Sigmoid colon (tissue), 7 donors: ENCODE measurements around the gene DTX3L. TPM values are rescaled to one million over a fixed set of nuclear protein-coding genes. Genes with fewer than 3 reads are reported as not detected.

Experiments
- DNase-seq: peaks from one replicate; pipeline ENCODE4 v3.0.0-alpha.2; 2019
- H3K27ac ChIP-seq, 4 donors: fragments of 200-600 bp; sonication (generic); one replicate each; pipeline ENCODE4 v1.5.1; 2016 to 2019; ENCODE audit warnings: mild to moderate bottlenecking in 1 of 4
- H3K27me3 ChIP-seq, 3 donors: fragments of 200-600 bp; sonication (generic); one replicate each; pipeline ENCODE4 v1.5.1; 2019; ENCODE audit warnings: mild to moderate bottlenecking in 1 of 3
- H3K36me3 ChIP-seq, 4 donors: fragments of 200-600 bp; sonication (generic); one replicate each; pipeline ENCODE4 v1.5.1; 2016 to 2019
- H3K4me1 ChIP-seq, 4 donors: fragments of 200-600 bp; sonication (generic); one replicate each; pipeline ENCODE4 v1.5.1; 2017 to 2019
- H3K4me3 ChIP-seq, 4 donors: fragments of 200-600 bp; sonication (generic); one replicate each; pipeline ENCODE4 v1.5.1; 2017 to 2019; ENCODE audit warnings: mild to moderate bottlenecking in 2 of 4, moderate library complexity in 1 of 4
- H3K9me3 ChIP-seq, 4 donors: fragments of 200-600 bp in 3 of 4; sonication (generic) in 3 of 4; one replicate each; pipeline versions ENCODE4 v1.5.1 to v1.6.1; 2013 to 2019
- EP300 ChIP-seq, 4 donors: sonication (generic); formaldehyde crosslinking; IDR thresholded peaks; one replicate each; pipeline ENCODE4 v1.6.1; 2017; ENCODE audit warnings: antibody characterized with exemption in 4 of 4
- POLR2A ChIP-seq, 2 donors: fragments of 450-650 bp; IDR thresholded peaks; one replicate each; pipeline ENCODE4 v1.6.1; 2016; ENCODE audit warnings: antibody characterized with exemption in 2 of 2, mild to moderate bottlenecking in 2 of 2, moderate library complexity in 2 of 2
- POLR2AphosphoS5 ChIP-seq, 4 donors: sonication (generic); formaldehyde crosslinking; IDR thresholded peaks; one replicate each; pipeline ENCODE4 v1.6.1; 2017; ENCODE audit warnings: antibody characterized with exemption in 4 of 4
- WGBS, 2 donors: extraction: QIAGEN DNeasy Blood & Tissue Kit; methylation state at CpG; one replicate each; pipeline ENCODE4 v1.1.7; 2013; 5-methylcytosine and 5-hydroxymethylcytosine counted together
- intact Hi-C: fragments of 100-400 bp; cut with DNase I; formaldehyde crosslinking; loops from one replicate; pipeline ENCODE4 v1.15.1; 2023
- polyA plus RNA-seq, 3 donors: library from polyadenylated mRNA; stranded (reverse); fragments of 200-250 nt; gene quantifications; one replicate each; pipeline ENCODE4 v1.2.3, GENCODE V29; 2013
- total RNA-seq, 4 donors: library from RNA; depleted of rRNA; stranded (reverse); fragments of >200 nt; gene quantifications; one replicate each; pipeline ENCODE4 v1.1.0, GENCODE V29; 2016
- TF ChIP-seq, protein P1 (sequence below), 4 experiments: fragments of 450-650 bp in 3 of 4; fragments of 200-600 bp in 1 of 4; IDR thresholded peaks; one replicate each; pipeline ENCODE4 v1.5.1; 2016 to 2019; ENCODE audit warnings: antibody characterized with exemption in 4 of 4, mild to moderate bottlenecking in 3 of 4, moderate library complexity in 2 of 4
- donor health status: healthy with polysubstance abuse.
- donor health status: Bipolar disorder and iron deficiency.
- donor health status: healthy.

The DTX3L gene
- total RNA-seq (10 to 100 TPM; 18.9 to 32.6 (median 25.0) TPM), polyA plus RNA-seq (10 to 100 TPM in 2 of 3 donors, 1 to 10 TPM in 1; 9.6 to 33.2 (median 20.8) TPM)

DNA sequence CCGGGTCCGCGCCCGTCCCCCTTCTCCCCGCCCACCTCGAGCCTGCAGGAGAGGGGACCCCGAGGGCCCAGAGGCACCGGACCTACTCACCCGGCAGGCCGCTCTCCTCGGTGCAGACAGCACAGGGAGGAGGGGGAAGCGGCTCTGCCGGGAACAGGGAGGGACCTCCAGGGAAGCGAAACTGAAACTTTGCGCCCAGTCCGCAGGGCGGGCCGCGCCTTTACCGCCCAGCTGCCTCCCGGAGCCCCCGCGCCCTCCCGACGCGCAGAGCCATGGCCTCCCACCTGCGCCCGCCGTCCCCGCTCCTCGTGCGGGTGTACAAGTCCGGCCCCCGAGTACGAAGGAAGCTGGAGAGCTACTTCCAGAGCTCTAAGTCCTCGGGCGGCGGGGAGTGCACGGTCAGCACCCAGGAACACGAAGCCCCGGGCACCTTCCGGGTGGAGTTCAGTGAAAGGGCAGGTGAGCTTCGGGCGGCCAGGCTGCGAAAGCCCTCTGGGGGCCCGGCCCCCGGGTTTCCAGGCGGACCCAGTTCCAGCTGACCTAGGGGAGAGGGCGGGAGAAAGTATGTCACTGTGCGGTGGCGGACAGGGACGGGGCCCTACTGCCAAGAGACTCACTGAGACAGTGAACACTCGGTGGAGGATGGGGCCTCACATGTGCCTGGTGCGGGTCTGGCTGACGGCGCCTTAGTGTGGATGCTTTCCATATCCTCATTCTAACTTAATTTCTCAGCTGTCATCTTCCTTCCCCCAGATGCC, at the start of gene DTX3L, which contains the start of gene PARP9:
DTX3L (plus strand) TSS at position 184 of the 758 bp plus-strand sequence; CDS start at position 273, 89 bp downstream.
PARP9 (minus strand) TSS at position 146 of the 758 bp plus-strand sequence. CDS start 4,680 bp downstream, outside the sequence.
- intact Hi-C loops: loop anchor here (1.0 to 10.0 kb wide), 4 partner anchors 52 to 230 kb away; partner anchors contain the start of genes HSPBAP1, KPNA1, SLC49A4 and WDR5B
- H3K9me3 ChIP-seq: no peaks in the 10 kb centered on the region
- no peaks in the 10 kb centered on the region for H3K27me3 ChIP-seq
- H3K27ac ChIP-seq: peak within 1 kb of the TSS; percentile 90 to 95 (median 92)
- TF ChIP-seq, protein P1, sequence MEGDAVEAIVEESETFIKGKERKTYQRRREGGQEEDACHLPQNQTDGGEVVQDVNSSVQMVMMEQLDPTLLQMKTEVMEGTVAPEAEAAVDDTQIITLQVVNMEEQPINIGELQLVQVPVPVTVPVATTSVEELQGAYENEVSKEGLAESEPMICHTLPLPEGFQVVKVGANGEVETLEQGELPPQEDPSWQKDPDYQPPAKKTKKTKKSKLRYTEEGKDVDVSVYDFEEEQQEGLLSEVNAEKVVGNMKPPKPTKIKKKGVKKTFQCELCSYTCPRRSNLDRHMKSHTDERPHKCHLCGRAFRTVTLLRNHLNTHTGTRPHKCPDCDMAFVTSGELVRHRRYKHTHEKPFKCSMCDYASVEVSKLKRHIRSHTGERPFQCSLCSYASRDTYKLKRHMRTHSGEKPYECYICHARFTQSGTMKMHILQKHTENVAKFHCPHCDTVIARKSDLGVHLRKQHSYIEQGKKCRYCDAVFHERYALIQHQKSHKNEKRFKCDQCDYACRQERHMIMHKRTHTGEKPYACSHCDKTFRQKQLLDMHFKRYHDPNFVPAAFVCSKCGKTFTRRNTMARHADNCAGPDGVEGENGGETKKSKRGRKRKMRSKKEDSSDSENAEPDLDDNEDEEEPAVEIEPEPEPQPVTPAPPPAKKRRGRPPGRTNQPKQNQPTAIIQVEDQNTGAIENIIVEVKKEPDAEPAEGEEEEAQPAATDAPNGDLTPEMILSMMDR (IDR thresholded peaks at IDR 0.05): no peak
- TF ChIP-seq POLR2A (IDR thresholded peaks at IDR 0.05): peak; percentile 52 to 62
- TF ChIP-seq POLR2AphosphoS5 (IDR thresholded peaks at IDR 0.05): peak; percentile 62 to 91 (median 88)
- DNase-seq: peak; percentile 93
- WGBS, 2 donors: 1% methylated on average over 56 of the region's 56 CpGs
- H3K4me3 ChIP-seq: peak within 1 kb of the TSS; percentile 69 to 81 (median 74)
- peaks cover 0 to 38% (median 6%) of the 10 kb centered on the region in 4 donors for H3K36me3 ChIP-seq
- H3K4me1 ChIP-seq: peaks cover 0 to 65% (median 45%) of the 10 kb centered on the region in 4 donors

DNA sequence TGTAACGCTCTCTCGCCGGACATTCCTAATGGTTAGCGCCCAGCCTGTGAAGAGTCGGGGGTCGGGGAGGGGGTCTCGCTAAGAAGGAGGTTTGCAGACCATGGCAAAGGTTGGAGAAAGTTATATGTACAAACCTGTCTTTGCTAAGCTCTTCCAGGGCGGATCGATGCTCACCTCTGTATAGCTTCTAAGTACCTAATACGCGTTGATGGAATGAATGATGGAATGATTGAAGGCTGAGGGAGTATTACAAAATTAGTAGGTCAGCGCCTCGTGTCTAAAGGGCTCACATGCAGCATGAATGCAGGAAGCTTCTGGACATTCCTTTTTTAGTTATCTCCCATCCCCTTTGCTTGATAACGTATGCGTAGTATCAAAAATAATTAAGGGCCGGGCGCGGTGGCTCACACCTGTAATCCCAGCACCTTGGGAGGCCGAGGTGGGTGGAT, 49.1 kb upstream of the DTX3L start:
- Histone ChIP-seq H3K4me1 (peaks cover 0 to 37% (median 33%) of the 10 kb centered on the region in 4 donors), H3K4me3 (peak overlapping the region; percentile 69 to 89 (median 80)), H3K27ac (peak overlapping the region; percentile 93 to 98 (median 96)), H3K27me3 (no peaks in the 10 kb centered on the region), H3K36me3 (no peaks in the 10 kb centered on the region), H3K9me3 (no peaks in the 10 kb centered on the region)
- intact Hi-C loops: loop anchor here (2.0 to 10.0 kb wide), 2 partner anchors 100 to 166 kb away; partner anchors contain the start of genes PARP14 and WDR5B
- no peak for DNase-seq
- 38 to 40% methylated on average over 19 of the region's 19 CpGs for WGBS, 2 donors
- TF ChIP-seq POLR2A (IDR thresholded peaks at IDR 0.05) (no peak), POLR2AphosphoS5 (IDR thresholded peaks at IDR 0.05) (no peak), EP300 (IDR thresholded peaks at IDR 0.05) (no peak)
- TF ChIP-seq, protein P1 (IDR thresholded peaks at IDR 0.05): no peak

DNA sequence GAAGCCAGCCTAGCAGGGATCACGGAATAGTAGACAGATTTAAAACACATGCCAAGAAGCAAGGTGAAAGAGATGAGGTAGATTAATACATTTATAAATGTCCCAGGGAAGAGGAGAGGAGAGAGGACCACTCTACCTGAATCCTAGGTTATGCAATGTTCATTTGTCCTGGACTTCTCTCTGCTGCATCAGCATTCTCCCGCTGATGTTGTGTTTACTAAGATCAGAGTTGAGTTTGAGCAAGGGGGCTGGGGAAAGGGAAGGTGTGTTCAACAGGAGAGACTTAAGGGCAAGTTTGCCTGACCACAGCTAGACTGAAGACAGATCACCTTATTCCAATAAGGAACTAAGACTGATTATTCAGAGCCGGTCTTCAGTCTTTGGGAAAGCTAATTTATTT, 48.3 kb upstream of the DTX3L start:
- 93 to 95% methylated on average over 3 of the region's 3 CpGs for WGBS, 2 donors
- H3K36me3 ChIP-seq: no peaks in the 10 kb centered on the region
- H3K27ac ChIP-seq: no peak overlapping the region
- H3K4me3 ChIP-seq: no peak overlapping the region
- no peaks in the 10 kb centered on the region for H3K27me3 ChIP-seq
- no peak for DNase-seq
- no peaks in the 10 kb centered on the region for H3K9me3 ChIP-seq
- peaks cover 0 to 34% (median 31%) of the 10 kb centered on the region in 4 donors for H3K4me1 ChIP-seq
- intact Hi-C loops: loop anchor here (2.0 to 10.0 kb wide), 2 partner anchors 101 to 165 kb away; partner anchors contain the start of genes PARP14 and WDR5B
- TF ChIP-seq, protein P1 (IDR thresholded peaks at IDR 0.05): no peak
- no peak for TF ChIP-seq EP300 (IDR thresholded peaks at IDR 0.05)
- no peak for TF ChIP-seq POLR2A (IDR thresholded peaks at IDR 0.05)
- TF ChIP-seq POLR2AphosphoS5 (IDR thresholded peaks at IDR 0.05): no peak

DNA sequence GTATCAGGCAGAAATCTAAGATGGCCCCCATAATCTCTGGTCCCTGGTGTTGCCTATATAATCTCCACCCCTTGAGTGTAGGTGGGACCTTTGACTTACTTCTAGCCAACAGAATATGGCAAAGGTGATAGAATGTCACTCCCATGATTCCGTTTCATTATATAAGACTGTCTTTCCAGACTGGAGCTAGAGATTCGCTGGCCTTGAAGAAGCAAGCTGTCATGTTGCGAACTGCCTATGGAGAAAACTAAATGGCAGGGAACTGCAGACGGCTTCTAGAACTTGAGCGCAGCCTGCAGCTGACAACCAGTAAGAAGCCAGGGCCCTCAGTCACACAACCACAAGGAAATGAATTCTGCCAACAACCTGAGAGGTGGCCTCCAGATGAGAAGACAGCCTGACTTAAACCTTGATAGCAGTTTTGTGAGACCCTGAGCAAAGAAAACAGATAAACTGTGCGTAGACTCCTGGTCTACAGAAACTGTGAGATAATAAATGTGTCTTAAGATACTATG, 47.2 kb upstream of the DTX3L start:
- Histone ChIP-seq H3K27me3 (no peaks in the 10 kb centered on the region), H3K9me3 (no peaks in the 10 kb centered on the region), H3K27ac (no peak overlapping the region), H3K4me1 (peaks cover 0 to 24% (median 21%) of the 10 kb centered on the region in 4 donors), H3K4me3 (no peak overlapping the region), H3K36me3 (no peaks in the 10 kb centered on the region)
- no peak for DNase-seq
- TF ChIP-seq POLR2A (IDR thresholded peaks at IDR 0.05) (no peak), POLR2AphosphoS5 (IDR thresholded peaks at IDR 0.05) (no peak), EP300 (IDR thresholded peaks at IDR 0.05) (no peak)
- TF ChIP-seq, protein P1 (IDR thresholded peaks at IDR 0.05): no peak
- intact Hi-C loops: loop anchor here (10.0 kb wide), 1 partner anchor 102 kb away; the partner anchor contains the start of gene WDR5B
- 94 to 96% methylated on average over 6 of the region's 6 CpGs for WGBS, 2 donors
